ENCODE measurements around the gene ANK3. TPM values are rescaled to one million over a fixed set of nuclear protein-coding genes. Genes with fewer than 3 reads are reported as not detected.

The ANK3 gene
- polyA plus RNA-seq, 1 donor = 144 TPM

DNA sequence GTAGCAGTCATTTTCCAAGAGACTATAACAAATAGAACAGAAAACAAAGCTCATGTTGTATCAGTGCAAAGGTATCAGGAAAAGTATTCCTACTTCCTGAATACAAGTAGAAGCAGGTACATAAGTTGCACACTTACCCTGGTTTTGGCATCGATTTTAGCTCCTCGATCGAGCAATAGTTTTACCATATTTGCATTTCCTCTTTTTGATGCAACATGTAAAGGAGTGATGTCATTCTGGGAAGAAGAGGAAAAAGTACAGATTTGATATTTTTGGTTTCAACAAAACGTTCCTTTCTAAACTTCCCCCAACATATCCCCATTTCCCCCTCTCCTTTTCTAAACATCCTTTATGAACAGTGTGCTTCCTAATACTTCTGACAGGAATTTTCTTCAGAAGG is 155.1 kb downstream of the ANK3 start:
- DNase-seq (ENCODE audit: low read depth) = no peak

DNA sequence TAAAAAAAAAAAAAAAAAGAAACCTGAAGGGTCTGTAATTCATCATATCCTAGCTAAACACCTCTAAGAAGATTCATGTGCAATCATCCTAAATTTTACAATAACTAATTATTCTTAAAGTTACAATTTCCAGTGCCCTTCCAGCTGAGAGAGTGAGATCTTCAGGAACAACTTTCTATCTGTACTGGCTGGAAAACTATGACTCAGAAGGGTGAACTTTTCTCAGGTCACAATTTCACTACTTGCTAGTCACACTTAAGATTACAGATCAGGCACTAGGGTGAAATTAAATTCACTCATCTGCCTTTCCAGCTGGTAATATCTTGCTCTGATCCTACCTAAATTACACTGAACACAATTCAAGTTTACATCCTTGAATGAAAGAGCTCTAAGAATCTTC is 158.8 kb downstream of the ANK3 start:
- DNase-seq (ENCODE audit: low read depth) = no peak

DNA sequence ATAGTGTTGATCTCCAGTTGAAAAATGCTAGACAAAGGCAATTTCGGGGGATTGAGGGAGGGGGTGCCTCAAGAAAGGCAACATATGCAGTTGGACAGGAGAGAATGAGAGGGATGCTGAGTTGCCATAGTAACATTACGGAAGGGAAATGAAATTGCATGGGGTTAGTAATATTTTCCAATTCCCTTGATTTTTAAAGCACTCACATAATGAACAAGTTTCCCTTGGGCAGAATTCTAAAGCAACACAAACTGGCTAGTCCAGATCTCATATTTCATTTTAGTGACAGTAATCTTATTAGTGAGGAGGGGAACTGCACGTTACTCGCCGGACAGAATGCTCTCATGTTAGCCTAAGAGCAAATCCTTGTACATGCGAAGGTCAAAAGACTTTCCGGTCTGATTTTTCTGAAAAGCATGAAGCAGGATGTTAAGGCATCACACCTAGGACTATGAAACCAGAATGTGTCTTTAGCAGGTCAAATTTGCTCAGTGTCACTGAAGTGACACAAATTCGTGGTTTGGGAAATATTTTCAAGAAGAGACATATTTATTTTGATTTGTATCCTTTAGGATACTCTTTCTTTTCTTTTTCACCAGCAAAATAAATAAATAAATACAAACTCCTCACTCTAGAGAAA is 165.5 kb downstream of the ANK3 start:
- DNase-seq (ENCODE audit: low read depth) = peak; percentile 9

DNA sequence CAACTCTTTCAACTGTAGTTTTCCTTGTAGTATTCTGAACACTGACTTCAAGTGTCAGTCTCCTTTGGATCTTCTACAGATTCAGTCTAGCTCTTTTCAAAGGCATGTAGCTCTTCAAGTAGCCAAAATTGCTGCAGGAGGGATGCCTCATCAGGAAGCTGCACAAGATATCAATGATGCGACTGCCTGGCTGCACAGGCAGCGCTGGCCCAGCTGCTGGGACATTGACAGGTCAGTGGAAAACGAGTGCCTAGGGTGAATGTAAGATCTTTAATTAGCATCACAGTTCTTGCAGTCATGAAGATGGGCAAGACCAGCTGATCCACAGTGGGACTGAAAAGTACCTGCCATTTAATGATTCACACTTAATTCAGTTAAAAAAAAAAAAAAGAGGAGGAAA is 167.6 kb downstream of the ANK3 start:
- DNase-seq (ENCODE audit: low read depth) = no peak

DNA sequence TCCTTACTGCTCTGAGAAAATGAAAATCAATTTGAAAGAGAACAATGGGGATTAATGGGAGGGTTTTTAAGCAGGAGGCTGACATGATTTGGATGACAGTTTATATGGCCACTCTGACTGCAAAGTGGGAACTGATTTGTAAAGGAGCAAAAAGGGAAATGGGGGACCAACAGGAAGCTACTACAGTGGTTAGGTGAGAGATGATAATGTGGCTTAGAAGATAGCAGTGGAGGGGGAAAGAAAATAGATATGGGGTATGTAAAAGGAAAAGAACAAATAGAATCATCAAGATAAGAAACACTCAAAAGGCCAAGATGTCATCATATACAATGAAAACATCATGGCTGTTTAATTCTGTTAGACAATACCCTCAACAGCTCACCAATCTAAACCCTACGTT is 177.5 kb downstream of the ANK3 start:
- no peak for DNase-seq (ENCODE audit: low read depth)

DNA sequence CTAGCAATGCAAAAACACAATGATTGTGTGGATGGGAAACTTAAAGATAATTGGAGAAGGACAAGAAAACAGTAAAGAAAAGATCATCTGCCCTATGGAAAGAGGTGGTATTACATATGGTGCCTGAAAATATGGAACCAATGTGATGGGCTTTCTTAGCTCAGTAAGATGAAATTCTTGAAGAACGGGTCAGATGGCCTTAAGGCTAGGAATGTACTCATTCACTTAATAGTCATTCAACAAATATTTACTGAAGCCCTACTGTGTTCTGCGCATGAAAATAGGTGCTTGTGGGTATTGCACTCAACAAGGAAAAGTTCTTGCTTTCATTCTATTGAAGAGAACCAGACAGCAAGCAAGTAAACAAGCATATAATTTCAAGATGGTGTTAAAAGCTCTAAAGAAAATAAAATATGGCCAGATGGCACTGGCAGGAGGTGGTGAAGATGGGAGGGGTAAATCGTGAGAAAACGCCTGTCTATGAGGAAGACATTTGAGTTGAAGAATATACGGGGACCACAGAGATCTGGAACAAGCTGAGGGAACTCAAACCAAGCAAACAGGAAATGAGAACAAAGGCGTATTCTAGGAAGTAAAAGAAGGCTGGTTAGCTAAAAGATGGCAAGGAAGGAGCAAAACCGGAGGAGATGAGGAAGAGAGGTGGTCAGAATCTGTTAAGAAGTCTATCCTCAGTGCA is 179.7 kb downstream of the ANK3 start:
- DNase-seq (ENCODE audit: low read depth) = no peak

DNA sequence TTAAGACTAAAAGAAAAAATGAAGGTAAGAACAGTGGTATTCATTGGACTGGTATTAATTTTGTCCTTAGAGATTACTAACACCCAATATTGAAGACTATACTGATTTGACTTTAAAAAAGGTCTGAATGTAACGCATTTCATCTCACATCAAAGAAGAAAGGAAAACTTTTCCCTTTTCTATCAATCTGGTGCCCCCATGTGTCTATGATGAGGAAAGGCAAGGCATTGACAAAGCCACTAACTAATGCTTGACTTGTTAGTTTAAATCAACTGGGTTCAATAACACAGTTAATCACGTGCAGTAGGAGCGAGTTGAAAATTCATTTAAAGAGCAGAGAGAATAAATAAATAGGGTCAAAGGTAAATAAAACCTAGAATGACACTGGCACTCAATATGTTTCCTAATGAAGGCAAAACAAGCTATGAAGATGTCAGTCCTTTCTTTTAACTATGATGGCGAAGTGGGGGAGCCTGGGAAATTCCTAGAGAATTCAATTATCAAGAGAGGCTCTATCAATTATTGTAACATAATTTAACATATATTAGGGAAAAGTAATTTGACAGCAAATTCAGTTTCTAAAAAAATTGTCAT is 180.9 kb downstream of the ANK3 start:
- no peak for DNase-seq (ENCODE audit: low read depth)

DNA sequence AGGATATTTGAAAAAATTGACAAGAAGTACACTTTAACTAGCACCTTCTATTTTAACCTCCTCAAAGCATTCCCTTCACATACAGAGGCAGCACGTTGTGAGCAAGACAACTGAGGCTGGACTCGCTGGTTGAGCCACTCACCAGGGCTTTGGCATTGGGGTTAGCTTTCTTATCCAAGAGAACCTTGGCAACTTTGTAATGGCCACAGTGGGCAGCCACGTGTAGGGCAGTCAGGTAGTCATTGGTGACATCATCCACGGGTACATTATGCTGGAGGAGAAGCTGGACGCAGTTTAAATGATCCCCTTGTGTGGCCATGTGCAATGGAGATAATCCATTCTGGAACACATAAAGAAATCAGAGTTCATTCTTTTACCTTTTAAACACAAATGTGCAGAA is 181.8 kb downstream of the ANK3 start:
- DNase-seq (ENCODE audit: low read depth) = no peak

DNA sequence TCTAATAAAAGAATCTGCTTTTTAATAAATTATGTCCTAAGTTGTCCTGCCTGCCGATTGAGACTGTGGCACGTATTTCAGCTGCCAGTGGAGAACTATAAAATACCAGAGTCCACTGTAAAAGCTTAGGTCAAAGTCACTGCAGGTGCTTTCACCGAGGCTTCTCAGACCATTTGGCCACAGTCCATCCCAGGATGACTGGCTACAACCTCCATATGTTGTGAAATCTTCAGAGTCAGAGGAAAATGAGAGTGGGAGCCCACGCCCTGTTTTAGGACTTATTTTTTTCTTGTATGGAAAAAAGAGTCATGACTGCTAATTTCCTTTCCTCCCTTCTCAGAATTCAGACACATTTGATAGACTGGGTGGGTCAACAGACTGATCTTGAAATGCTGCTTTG is 182.9 kb downstream of the ANK3 start:
- no peak for DNase-seq (ENCODE audit: low read depth)

DNA sequence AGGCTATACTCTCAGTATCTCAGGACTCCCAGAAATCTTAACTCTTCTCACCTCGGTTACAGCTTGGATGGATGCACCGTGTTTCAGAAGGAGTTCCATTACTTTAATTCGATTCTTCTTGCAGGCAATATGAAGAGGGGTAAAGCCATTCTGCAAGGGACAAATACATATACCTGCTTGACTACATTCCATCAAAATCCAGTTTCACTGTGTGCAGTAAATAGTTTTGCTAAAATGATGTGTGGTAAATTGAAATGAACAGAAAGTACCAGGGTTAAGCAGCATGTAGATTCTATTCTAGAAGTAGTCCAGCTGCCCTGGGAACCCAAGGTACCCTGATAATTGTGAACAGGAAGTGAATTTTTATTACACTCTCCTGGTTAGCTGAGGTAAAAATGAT is 183.9 kb downstream of the ANK3 start:
- no peak for DNase-seq (ENCODE audit: low read depth)

DNA sequence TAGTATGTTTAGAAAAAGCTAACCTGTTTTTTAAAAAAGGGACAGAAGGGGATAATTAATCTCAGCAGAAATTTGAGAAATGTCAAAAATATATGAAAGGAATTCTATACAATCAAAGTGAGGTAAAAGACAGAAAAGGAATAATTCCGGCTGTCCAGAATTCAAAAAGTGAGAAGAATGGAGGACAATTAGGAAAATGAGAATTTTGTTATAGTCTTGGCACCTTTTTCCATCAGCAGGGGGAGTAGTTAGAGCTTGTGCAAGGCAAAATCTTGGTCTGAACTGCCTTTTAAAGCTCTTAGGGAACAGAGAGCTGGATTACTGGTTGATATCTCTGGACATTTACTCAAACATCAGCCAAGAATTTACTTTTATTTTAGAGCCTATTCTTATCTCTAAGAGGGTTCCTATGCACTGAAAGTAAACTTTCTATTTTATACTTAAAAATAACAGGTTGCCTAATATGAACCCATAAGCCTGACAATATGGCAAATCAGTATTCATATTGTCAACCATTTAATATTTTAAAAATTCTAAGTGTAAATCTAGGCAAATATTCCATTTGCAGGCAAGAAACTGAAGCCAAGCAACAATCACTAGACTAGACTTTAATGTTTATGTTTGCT is 185.6 kb downstream of the ANK3 start:
- DNase-seq (ENCODE audit: low read depth) = no peak

DNA sequence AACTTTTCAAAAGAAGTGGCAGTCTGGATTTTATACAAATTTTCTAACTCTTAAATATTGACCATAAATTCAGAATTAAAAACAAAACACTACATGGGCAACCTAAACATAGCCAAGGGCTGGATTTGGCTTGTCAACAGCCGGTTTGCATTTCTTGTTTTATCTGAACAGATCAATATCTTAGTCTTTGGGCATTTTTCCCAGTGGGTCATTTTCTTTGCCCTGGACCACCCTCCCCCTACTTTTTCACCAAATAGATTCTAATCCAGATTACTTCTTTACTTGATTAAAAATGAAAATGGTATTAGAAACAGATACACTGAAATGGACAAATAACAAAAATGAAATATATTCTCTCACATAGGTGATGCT is 189.0 kb downstream of the ANK3 start:
- DNase-seq (ENCODE audit: low read depth) = no peak

DNA sequence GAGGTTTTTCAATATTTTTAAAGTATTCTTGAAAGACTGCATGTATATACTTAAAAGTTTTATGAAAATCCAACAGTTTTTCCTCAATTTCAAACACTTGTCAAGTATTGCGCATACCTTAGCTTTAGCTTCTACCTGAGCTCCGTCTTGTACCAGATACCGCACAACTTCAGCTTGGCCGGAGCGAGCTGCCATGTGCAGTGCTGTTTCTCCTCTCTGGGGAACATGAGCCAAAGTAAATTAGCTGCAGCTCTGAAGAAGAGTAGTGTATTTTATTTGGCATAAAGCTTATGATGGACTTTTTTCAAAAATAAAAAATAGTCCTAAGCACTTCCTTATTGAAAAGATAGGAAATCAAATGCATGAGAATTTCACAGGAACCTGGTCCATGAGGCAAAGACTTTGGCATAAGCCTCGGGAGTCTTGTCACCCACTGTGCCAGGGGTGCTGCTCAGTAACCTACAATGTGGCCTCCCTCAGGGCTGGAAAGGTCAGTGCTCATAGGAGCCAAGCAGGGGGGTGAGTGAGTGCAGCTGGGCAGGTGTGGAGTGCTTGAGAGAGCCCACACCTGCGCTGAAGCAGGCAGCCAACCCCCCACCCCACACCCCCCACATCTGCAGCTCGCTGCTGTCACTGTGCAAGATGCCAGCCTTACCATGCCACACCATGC is 189.5 kb downstream of the ANK3 start:
- DNase-seq (ENCODE audit: low read depth) = no peak

DNA sequence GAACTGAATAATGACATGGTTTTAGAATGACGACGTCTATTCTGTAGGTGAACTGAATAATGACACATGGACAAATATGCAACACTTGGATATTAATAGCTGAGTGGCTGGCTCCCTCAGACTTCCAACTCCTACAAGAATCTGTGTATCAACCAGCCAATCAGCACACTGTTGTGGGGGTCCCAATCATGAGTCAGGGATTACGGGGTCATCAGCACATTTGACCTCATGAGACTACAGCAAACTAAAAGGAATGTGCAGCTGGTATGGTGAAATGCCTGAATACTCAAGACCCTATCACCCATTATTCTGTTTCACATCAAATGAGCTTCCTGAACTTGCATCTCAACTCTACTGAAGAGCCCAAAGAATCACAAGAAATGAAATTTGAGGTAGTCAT is 192.5 kb downstream of the ANK3 start:
- no peak for DNase-seq (ENCODE audit: low read depth)

DNA sequence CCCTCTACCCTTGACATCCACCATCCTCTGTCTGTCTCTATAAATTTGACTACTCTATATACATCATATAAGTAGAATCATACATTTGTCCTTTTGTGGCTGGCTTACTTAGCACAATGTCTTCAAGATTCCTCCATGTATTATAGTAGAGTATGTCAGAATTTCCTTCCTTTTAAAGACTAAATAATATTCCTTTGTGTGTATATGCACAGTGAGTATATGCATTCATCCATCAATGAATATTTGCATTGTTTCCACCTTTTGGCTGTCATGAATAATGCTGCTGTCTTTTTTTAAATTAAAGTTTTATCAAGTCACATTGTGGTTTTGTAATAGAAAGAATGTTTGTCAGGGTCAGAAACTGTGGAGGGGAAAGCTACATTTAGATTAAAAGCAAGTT is 195.3 kb downstream of the ANK3 start:
- DNase-seq (ENCODE audit: low read depth) = no peak

DNA sequence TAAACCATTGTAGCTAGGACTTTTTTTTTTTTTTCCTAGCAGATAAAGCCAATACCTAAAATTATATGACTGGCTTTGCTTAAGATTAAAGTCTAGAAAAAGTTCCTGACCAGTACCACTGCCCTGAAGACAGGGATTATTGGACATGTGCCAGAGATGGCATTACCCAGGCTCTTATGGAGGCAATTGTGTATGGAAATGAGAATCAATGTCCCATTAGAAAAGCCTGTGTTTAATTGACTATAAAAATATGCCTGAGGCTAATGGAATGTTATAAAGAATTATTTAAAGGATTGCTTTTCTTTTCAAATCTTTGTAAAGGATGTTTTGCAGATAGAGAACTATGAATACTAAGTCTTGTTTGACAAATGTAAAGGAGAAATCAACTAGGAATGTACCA is 196.7 kb downstream of the ANK3 start:
- DNase-seq (ENCODE audit: low read depth) = no peak

DNA sequence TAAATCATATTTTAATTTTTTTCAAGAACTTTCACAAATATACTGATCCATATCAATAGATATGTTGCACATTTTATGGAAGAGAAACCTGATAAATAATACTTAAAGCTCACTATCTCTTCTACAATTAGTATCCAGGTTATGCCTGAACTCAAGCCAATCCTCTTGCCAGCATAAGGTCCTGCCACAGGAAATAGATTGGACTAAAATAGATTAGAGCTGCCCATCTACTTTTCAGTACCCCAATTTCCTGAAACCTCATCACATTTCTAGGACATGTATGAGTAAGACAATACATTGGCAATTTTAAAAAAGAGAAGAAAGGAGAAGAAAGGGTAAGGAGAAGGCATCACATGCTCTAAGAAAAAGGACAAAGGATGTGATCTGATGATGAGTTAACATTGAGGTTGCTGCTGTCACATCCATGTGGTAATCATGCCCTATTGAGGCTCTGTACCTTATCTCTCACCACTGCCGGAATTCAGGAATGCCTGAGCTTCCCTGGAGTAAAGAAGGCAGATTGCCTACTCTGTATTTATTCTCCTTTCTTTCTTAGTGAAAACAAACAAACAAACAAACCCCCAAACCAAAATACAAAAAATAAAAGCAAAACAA is 199.7 kb downstream of the ANK3 start:
- DNase-seq (ENCODE audit: low read depth) = no peak

DNA sequence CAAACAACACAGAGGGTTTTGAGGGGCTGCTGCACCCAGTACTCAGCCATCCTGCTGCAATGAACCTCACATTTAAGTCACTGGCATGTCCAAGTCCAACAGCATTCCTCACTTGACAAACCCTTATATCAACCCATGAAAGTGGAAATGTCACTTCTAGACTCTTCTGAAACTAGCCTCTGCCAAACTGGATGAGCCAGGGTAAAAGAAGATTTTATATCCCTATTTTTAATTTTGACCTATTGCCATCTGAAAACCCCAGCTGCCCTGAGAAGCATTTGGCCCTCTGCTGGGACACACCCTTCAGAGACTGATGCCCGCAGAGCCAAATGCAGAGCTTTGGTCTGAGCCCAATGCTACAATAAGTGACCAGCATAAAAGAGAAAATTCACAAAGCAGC is 201.1 kb downstream of the ANK3 start:
- DNase-seq (ENCODE audit: low read depth) = no peak

DNA sequence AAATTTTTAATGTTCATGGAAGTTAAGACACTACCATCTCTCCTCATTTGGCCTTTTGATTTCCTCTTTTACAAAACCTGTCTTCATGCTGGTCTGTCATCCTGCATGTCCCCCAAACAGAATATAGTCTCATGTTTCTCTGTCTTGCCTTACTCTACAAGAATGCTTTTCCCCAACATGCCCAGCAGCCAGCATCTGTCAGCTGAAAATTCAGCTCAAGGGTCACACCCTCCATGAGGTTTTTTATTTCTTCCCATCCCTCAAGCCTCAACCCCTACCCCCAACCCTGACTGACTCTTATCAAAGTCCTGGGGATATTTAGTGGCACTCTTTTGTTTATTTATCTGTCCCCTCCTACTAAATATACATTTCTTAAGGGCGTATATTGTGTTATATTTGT is 202.0 kb downstream of the ANK3 start:
- DNase-seq (ENCODE audit: low read depth) = no peak

DNA sequence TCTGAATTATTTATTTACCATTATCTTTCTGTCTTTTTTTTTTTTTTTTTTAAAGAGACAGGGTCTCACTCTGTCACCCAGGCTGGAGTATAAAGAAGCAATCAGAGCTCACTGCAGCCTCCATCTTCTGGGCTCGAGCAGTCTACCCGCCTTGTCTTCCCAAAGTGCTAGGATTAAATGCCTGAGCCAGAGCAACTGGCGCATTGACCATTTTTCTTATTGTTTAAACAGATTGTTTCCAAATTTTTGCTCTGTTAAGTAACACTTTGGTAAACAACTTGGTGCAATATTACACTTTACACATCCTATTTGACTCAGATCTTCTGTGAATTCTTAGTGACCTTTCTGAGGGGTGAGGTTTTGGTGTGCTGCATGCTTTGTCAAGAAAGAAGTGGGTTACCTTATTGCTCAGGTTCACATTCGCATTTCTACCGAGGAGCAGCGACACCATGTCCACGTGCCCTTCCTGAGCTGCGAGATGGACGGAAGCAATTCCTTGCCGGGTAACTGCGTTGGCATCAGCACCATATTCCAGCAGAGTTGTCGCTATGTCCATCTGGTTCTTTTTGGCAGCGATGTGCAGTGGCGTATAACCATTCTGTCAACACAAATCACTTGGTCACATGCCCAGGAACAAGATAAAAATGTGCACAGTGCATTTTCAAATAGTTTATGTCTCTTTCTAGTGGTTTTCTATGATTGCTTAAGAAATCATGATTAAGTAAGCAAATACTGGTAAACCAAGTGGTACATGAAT is 203.2 kb downstream of the ANK3 start:
- no peak for DNase-seq (ENCODE audit: low read depth)

DNA sequence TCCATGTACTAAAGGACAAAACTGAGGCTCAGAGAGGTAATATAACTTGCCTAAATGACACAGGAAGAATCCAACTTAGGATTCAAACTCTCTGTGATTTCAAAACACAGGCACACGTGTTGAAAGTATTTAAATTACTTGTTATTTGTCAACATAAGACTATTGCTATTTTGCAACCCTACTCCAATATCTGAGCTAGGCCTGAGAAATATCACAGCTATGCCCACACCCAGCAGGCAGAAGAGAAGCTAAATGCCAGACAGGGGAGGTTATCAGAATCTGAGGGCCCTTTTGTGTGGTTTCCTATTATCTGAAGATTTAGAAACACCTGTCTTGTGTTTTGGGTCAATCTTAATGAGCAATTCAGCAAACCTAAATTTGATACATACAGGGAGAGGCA is 204.3 kb downstream of the ANK3 start:
- no peak for DNase-seq (ENCODE audit: low read depth)
